ENCODE measurements around the gene TMPRSS2.

The TMPRSS2 gene

GRCh38 chr21:41507521-41508414, at the start of gene TMPRSS2:
Gene TMPRSS2, minus strand, starts transcription at chr21:41508158. Its CDS starts 10,025 bp downstream, at chr21:41498133.
- DNase-seq, result no peak

GRCh38 chr21:41555057-41555456, 47.1 kb upstream of the TMPRSS2 start:
- DNase-seq, result no peak

DNA sequence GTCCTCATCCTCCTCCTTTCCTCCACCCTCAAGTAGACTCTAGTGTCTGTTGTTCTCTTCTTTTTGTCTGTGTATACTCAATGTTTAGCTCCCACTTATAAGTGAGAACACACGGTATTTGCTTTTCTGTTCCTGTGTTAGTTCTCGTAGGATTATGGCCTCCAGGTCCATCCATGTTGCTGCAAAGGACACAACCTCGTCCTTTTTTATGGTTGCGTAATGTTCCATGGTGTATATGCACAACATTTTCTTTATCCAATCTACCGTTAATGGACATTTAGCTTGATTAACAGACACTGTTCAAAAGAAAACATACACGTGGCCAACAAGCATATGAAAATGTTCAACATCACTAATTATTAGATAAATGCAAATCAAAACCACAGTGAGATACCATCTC, 44.3 kb upstream of the TMPRSS2 start:
- no peak for DNase-seq

GRCh38 chr21:41548781-41549180, 40.8 kb upstream of the TMPRSS2 start:
- no peak for DNase-seq

DNA sequence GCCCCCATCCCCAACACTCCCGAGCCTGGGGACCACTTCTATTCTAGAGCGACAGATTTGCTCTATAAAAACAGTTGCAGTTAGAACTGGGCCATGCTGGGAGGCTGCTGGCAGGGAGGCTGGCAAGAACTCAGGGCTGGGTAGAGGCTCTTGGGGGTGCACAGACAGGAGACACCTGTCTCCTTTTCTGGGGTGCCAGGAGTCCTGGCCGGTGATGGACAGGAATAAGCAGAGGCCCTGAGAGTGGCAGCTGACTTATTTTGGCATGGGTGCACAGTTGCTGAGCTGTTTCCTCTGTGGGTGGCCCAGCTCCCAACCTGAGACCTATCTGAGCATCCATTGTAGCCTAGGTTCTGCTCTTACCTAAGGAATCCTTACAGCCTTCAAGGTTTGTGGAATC, 39.2 kb upstream of the TMPRSS2 start:
- DNase-seq, result no peak

DNA sequence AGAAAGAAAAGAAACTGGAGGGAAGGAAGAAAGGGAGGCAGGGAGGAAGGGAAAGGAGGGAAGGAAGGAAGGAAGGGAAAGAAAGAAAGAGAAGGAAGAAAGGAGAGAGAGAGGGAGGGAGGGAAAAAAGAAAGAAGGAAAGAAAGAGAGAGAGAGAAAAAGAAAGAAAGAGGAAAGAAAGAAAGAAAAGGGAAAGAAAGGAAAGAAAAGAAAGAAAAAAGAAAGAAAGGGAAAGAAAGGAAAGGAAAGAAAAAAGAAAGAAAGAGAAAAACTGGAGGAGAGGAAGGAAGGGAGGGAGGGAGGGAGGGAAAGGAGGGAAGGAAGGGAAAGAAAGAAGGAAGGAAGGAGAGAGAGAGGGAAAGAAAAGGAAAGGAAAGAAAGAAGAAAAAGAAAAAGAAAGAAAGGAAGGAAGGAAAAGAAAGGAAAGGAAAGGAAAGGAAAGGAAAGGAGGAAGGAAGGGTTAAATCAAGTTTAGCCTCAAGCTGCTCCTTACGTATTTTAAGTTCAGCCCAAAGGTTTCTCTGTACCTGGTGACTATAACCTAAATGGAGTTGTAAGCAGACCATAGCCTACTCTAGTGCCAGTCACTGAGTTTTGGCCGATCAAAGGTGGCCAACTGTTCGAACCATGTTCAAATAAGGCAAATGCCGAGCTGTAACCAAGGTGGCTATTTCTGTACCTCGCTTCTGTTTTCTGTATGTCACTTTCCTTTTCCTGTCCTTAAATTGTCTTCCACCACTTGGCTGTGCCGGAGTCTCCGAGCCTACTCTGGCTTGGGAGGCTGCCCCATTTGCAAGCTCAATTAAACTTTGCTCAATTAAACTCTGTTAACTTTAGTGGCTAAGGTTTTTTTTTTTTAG, 37.8 kb upstream of the TMPRSS2 start:
- no peak for DNase-seq

DNA sequence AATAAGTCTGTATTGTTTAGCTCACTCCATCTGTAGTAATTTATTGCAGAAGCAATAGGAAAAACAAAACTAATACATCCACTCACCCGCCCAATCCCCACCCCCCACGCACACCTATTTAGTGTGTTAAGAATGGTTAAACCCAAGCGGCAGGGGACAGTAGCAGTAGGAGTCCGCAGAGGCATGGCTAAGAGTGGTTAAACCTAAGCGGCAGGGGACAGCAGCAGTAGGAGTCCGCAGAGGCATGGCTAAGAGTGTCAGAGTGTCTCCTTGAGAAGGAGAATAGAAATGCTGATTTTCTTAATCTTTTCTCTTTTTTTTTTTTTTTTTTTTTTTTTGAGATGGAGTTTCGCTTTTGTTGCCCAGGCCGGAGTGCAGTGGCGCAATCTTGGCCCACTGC, 34.8 kb upstream of the TMPRSS2 start:
- DNase-seq, result no peak

DNA sequence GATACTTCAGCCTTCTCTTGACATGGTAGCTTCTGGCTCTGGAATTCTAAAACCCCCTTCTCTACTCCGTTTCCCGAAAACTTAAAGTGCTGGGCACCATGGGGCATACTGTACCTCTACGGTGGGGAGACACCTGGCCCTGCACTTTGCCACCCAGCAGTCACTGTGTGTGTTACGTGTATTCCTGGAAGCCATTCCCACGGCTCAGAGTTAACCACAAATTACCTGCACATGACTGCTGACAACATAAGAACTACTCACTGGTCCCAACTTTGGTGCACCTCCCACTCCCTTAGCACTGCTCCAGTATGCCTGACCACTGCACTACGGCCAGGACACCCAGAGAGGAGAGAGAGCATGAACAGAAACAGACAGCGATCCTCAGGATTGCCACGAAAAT, 29.4 kb upstream of the TMPRSS2 start:
- DNase-seq, result no peak

GRCh38 chr21:41536827-41537103, 28.8 kb upstream of the TMPRSS2 start:
- no peak for DNase-seq

DNA sequence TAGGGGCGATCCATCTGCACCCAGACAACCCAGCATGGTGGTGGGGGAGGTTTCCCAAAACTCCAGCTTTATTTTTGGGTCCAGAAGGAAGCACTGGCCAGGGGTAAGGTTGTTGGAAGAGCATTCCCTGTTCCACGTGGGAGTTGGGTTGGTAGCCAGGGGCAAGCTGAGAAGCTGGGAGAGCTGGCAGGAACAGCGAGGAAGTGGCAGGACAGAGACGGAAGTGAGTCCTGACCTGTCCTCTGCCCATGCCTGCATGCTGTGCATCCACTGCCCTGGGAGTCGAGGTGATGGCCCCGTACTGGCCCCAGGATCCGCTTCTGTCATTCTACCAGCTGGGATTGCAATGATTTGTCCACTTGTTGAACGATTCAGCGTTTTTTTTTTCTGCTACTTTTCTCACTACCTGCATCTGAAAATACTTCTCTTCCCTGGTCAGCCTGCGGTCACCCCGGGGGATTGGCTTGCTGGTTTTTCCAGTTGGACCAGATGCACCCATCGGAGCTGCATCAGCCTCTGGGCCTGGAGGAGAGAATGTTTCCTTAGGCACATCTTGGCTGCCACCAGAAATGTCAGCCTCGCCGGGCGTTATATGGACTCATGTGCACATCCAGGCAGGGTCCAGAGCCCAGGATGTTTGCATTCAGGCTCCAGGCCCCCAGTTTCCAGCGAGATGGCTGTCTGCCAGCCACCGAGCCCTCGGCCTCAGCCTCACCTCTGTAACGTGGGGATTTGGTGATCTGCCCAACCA, 28.3 kb upstream of the TMPRSS2 start:
- DNase-seq, result no peak

DNA sequence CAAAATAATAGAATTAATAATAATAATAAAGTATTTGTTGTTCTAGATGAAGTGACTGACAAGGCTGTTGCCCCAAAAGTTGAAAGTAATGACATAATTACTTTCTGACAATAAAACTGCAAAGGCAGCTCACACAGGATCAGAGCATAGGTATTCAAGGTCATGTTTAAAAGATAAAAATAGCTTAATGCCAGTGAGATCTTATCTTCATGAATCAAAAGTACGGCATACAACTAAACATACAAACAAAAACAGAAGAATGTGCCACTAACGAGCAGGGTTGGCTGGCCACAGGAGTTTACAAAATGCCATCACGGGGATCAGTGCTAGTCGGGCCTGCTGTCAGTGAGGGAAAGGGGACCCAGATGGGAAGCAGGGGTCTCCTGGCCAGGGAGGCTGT, 22.4 kb upstream of the TMPRSS2 start:
- DNase-seq, result no peak

- no peak for DNase-seq
These were observed 21.8 kb upstream of the TMPRSS2 start for GRCh38 chr21:41529769-41530168.

- no peak for DNase-seq
These were observed 18.6 kb upstream of the TMPRSS2 start for GRCh38 chr21:41526478-41527087.

GRCh38 chr21:41523175-41523574, 15.2 kb upstream of the TMPRSS2 start:
- DNase-seq, result no peak

DNA sequence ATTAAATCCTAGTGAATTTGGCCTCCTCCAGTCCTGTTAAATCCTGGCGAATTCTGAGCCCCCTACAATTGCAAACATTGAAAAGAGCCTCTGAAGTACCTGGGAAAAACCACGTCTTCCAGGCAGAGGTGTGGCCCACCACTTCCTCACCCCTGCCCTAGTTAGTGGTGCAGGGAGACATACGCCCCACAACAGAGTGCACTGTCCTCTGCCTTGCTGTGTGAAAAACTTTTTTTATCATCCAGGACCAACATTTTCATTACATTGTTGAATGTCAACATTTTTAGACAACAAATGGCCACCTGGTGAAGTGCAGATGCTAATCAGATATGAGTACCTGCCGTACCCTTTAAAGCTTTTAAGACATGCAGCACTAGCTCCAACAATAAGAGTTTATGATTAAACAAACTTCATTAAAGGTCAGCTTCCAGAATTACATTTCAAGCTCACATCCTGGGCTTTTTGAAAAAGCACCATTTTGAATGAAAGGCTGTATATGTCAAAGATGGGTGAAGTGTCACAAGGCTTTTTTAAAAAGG, 13.6 kb upstream of the TMPRSS2 start:
- no peak for DNase-seq

GRCh38 chr21:41520560-41521442, 12.8 kb upstream of the TMPRSS2 start:
- no peak for DNase-seq

GRCh38 chr21:41519806-41520559, 12.0 kb upstream of the TMPRSS2 start:
- DNase-seq, result no peak

DNA sequence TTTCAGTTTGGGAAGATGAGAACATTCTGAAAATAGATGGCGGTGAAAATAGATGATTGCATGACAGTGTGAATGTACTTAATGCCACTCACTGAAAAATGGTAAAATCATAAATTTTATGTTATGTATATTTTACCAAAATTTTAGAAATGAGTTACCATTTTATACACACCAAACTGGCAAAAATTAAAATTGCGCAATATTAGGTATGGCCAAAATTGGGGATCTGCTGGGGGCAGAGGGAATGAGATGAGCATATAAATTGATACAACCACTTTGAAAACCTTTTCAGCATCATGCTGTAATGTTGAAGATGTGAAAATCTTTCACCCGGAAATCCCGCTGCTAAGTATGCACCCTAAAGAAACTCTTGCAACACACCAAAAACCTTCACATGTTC, 10.8 kb upstream of the TMPRSS2 start:
- no peak for DNase-seq

GRCh38 chr21:41511858-41512257, 3.9 kb upstream of the TMPRSS2 start:
- no peak for DNase-seq

DNA sequence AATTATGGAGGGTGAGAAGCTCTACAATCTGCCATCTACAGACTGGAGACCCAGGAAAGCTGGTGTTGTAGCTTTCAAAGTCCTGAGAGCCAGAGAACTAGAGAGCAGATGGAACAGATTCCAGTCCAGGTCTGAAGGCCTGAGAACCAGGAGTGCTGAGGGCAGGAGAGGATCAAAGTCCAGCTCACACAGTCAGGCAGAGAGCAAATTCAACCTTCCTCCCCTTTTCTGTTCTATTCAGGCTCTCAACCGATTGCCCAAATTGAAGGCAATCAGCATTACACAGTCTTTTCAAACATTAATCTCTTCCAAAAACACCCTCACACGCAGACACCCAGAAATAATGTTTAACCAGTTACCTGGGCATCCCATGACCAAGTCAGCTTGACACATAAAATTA, 2.5 kb upstream of the TMPRSS2 start:
- DNase-seq, result no peak

DNA sequence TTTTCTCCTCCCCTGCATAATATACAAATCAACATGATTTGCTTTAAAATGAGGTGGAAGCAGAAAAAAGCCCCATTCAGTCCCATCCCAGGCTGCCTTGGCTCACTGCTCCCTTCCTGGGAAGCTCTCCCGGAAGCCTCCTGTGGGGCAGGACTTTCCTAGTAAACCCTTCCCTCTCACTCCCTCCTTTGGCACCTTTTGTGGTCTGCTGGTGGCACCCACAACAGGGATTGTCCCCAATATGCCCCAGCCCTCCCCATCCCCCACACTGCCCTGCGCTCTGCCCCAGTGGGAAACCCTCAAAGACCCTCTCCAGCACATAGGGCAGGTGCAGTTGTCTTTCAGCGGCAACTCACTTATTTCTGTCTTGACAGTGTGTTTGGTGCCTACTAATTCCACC, 1.8 kb upstream of the TMPRSS2 start:
- no peak for DNase-seq
